ENCODE data around the gene PRR14.

DNA sequence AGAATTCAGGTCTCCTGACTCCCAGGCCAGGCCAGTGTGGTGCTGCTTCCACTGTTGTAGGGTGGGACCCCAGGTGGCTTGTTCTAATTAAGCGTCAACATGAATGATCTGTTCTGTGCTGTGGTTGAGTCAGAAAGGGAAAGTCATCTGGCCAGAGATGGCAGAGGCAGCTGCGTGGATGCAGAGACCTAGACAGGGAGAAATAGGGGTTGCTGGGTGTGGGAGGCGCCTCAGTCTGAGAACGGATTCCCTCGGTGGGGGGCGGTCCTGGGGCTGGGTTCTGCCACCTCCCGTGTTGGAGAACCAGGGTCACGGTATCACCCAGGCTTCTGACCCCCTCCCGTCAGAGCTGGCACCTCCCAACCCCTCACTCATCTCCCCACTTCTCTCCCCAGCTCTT, 13.1 kb downstream of the PRR14 start:
- TF ChIP-seq CTCF (IDR thresholded peaks at IDR 0.05; ENCODE audit: poor library complexity) (no peak), EZH2phosphoT487 (IDR thresholded peaks at IDR 0.05; ENCODE audit: low read depth, severe bottlenecking, unreplicated experiment) (no peak)
